ENCODE results near the gene ZC3H13. TPM values are rescaled to one million over a fixed set of nuclear protein-coding genes. Genes with fewer than 3 reads are reported as not detected.

The ZC3H13 gene
- total RNA-seq, 1 experiment from 2014 or later = 36.9 TPM

GRCh38 chr13:46088821-46089562, 36.4 kb upstream of the ZC3H13 start:
- no peaks in the 10 kb centered on the region for H3F3A ChIP-seq (ENCODE audit: insufficient read depth, low read depth)
- intact Hi-C loops (cut with micrococcal nuclease; ENCODE audit: unreplicated experiment) = no loop called here
- H4K20me1 ChIP-seq (ENCODE audit: insufficient read depth) = no peaks in the 10 kb centered on the region
- H3K4me3 ChIP-seq = no peak overlapping the region
- no peaks in the 10 kb centered on the region for H3K9me2 ChIP-seq (ENCODE audit: insufficient read depth)
- no peaks in the 10 kb centered on the region for H3K36me3 ChIP-seq (ENCODE audit: low read depth)
- no peak for DNase-seq
- H3K9me3 ChIP-seq (ENCODE audit: insufficient read depth, low read depth) = no peaks in the 10 kb centered on the region; the same call in 1 of the 2 replicates
- POLR2A ChIA-PET (ENCODE audit: unreplicated experiment) = no interaction called here
- H3K27me3 ChIP-seq (ENCODE audit: insufficient read depth, low read depth) = peaks cover 21% of the 10 kb centered on the region; the same call in 1 of the 2 replicates
- H3K79me2 ChIP-seq (ENCODE audit: low read depth) = no peaks in the 10 kb centered on the region
- H3K4me2 ChIP-seq = no peak overlapping the region
- H2AFZ ChIP-seq = no peak overlapping the region
- BruUV-seq (replicated peaks) = no TSS peak
- H3K27ac ChIP-seq = no peak overlapping the region
- TF ChIP-seq, protein P1, sequence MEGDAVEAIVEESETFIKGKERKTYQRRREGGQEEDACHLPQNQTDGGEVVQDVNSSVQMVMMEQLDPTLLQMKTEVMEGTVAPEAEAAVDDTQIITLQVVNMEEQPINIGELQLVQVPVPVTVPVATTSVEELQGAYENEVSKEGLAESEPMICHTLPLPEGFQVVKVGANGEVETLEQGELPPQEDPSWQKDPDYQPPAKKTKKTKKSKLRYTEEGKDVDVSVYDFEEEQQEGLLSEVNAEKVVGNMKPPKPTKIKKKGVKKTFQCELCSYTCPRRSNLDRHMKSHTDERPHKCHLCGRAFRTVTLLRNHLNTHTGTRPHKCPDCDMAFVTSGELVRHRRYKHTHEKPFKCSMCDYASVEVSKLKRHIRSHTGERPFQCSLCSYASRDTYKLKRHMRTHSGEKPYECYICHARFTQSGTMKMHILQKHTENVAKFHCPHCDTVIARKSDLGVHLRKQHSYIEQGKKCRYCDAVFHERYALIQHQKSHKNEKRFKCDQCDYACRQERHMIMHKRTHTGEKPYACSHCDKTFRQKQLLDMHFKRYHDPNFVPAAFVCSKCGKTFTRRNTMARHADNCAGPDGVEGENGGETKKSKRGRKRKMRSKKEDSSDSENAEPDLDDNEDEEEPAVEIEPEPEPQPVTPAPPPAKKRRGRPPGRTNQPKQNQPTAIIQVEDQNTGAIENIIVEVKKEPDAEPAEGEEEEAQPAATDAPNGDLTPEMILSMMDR (conservative IDR thresholded peaks at IDR 0.05) = no peak
- TF ChIP-seq EZH2 (IDR thresholded peaks at IDR 0.05; ENCODE audit: low read depth) = no peak
- H3K4me1 ChIP-seq (replicated peaks; ENCODE audit: insufficient read depth) = no peaks in the 10 kb centered on the region
- CTCF ChIA-PET = no interaction called here

GRCh38 chr13:46087481-46087880, 34.9 kb upstream of the ZC3H13 start:
- BruUV-seq (replicated peaks) = no TSS peak
- H3K79me2 ChIP-seq (ENCODE audit: low read depth) = no peaks in the 10 kb centered on the region
- intact Hi-C loops (cut with micrococcal nuclease; ENCODE audit: unreplicated experiment) = no loop called here

DNA sequence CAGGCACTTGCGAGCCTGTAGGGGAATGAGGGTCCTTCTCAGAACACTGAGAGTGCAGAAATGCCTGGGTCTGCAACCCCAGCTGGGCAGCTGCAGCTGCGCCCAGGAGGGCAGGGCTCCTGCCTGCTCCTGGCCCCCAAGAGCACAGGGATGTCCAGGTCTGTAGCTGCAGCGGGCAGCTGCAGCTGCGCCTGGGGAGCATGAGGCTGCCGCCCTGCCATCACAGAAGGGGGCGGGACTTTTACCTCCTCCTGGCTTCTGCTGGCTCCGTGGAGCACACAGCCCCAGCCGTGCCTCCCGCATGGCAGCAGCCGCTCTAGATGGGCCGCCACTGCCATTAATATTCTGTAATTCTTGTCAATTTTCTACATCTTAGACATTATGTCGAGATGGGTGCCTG, 34.4 kb upstream of the ZC3H13 start:
- Histone ChIP-seq H3K36me3 (ENCODE audit: low read depth) (no peaks in the 10 kb centered on the region), H3K9me2 (ENCODE audit: insufficient read depth) (no peaks in the 10 kb centered on the region), H3K4me1 (replicated peaks; ENCODE audit: insufficient read depth) (no peaks in the 10 kb centered on the region), H3K9me3 (ENCODE audit: insufficient read depth, low read depth) (no peaks in the 10 kb centered on the region; the same call in 1 of the 2 replicates), H3K4me3 (no peak overlapping the region), H2AFZ (no peak overlapping the region), H3K79me2 (ENCODE audit: low read depth) (no peaks in the 10 kb centered on the region), H3F3A (ENCODE audit: insufficient read depth, low read depth) (no peaks in the 10 kb centered on the region), H3K27ac (no peak overlapping the region), H3K27me3 (ENCODE audit: insufficient read depth, low read depth) (0 out of 2 replicates have a peak, but pooled peaks cover under 1% of the 10 kb centered on the region), H3K4me2 (no peak overlapping the region), H4K20me1 (ENCODE audit: insufficient read depth) (no peaks in the 10 kb centered on the region)
- ChIA-PET POLR2A (ENCODE audit: unreplicated experiment) (interaction anchor here (0.7 kb wide), 1 partner anchor 1069 kb away, joined by 9 read pairs; no protein-coding TSS in a partner anchor), CTCF (no interaction called here)
- TF ChIP-seq, protein P1 (conservative IDR thresholded peaks at IDR 0.05) = no peak
- TF ChIP-seq EZH2 (IDR thresholded peaks at IDR 0.05; ENCODE audit: low read depth) = no peak
- DNase-seq = peak in 1 of 2 experiments; percentile 2
- no TSS peak for BruUV-seq (replicated peaks)
- intact Hi-C loops (cut with micrococcal nuclease; ENCODE audit: unreplicated experiment) = no loop called here

More at GRCh38 chr13:46087481-46087880, 34.9 kb upstream of the ZC3H13 start:
- Histone ChIP-seq H3K27ac (no peak overlapping the region), H3K4me1 (replicated peaks; ENCODE audit: insufficient read depth) (no peaks in the 10 kb centered on the region), H3K4me2 (no peak overlapping the region), H3K9me2 (ENCODE audit: insufficient read depth) (no peaks in the 10 kb centered on the region), H3K36me3 (ENCODE audit: low read depth) (no peaks in the 10 kb centered on the region), H3K9me3 (ENCODE audit: insufficient read depth, low read depth) (no peaks in the 10 kb centered on the region; the same call in 1 of the 2 replicates), H2AFZ (no peak overlapping the region), H3F3A (ENCODE audit: insufficient read depth, low read depth) (no peaks in the 10 kb centered on the region), H4K20me1 (ENCODE audit: insufficient read depth) (no peaks in the 10 kb centered on the region), H3K27me3 (ENCODE audit: insufficient read depth, low read depth) (0 out of 2 replicates have a peak, but pooled peaks cover 5% of the 10 kb centered on the region), H3K4me3 (no peak overlapping the region)
- POLR2A ChIA-PET (ENCODE audit: unreplicated experiment) = interaction anchor here (0.7 kb wide), 1 partner anchor 1070 kb away, joined by 9 read pairs; no protein-coding TSS in a partner anchor
- TF ChIP-seq, protein P1 (conservative IDR thresholded peaks at IDR 0.05) = no peak
- TF ChIP-seq EZH2 (IDR thresholded peaks at IDR 0.05; ENCODE audit: low read depth) = no peak
- CTCF ChIA-PET = no interaction called here
- no peak for DNase-seq
